H1 (cell line): ENCODE results near the gene PSAP. TPM values are rescaled to one million over a fixed set of nuclear protein-coding genes. Genes with fewer than 3 reads are reported as not detected.

Experiments used
- CTCF ChIA-PET: fragments of 300-600 bp; sonication (Branson Sonifier 250); formaldehyde crosslinking; loops from one replicate; lab custom pipeline; 2021; ENCODE audit not compliant: partially characterized antibody; lab: Charles Lee
- POLR2A ChIA-PET: fragments of 300-600 bp; sonication (Branson Sonifier 250); formaldehyde crosslinking; loops from one replicate; lab custom pipeline; 2021; ENCODE audit warnings: inconsistent platforms; ENCODE audit not compliant: partially characterized antibody; lab: Charles Lee
- DNase-seq, 2 experiments: peaks; one replicate each; pipeline versions ENCODE4 v3.0.0 to v3.0.0-alpha.2; 2010 to 2022; ENCODE audit warnings: low spot score in 2 of 2, low read depth in 1 of 2, mixed read lengths in 1 of 2
- FAIRE-seq: peaks from 2 replicates; lab custom pipeline; 2011; peaks lifted over from hg19 to GRCh38; lab: Jason Lieb, UNC
- H2AFZ ChIP-seq: 2 replicates; pipeline ENCODE4 v1.8.1; 2012; ENCODE audit warnings: low read length, inconsistent platforms
- H2AK5ac ChIP-seq: 2 replicates; pipeline ENCODE4 v1.6.1; 2013; ENCODE audit warnings: low read depth, low read length
- H2BK120ac ChIP-seq: replicated peaks from 2 replicates; pipeline ENCODE3; 2013; ENCODE audit warnings: low read depth, low read length, inconsistent platforms
- H2BK12ac ChIP-seq: 2 replicates; pipeline ENCODE4 v1.6.1; 2013; ENCODE audit warnings: low read depth, low read length
- H2BK15ac ChIP-seq: 2 replicates; pipeline ENCODE4 v1.6.1; 2013; ENCODE audit warnings: low read length
- H2BK20ac ChIP-seq: 2 replicates; pipeline ENCODE4 v1.6.1; 2013; ENCODE audit warnings: low read length
- H2BK5ac ChIP-seq: 2 replicates; pipeline ENCODE4 v1.6.1; 2013; ENCODE audit warnings: low read depth, low read length
- H3K14ac ChIP-seq: 2 replicates; pipeline ENCODE4 v1.6.1; 2013; ENCODE audit warnings: inconsistent platforms; ENCODE audit not compliant: insufficient read length
- H3K18ac ChIP-seq: 2 replicates; pipeline ENCODE4 v1.6.1; 2013; ENCODE audit warnings: low read length; ENCODE audit errors: extremely low read depth
- H3K23ac ChIP-seq: 2 replicates; pipeline ENCODE4 v1.6.1; 2013; ENCODE audit warnings: inconsistent platforms; ENCODE audit not compliant: insufficient read length
- H3K23me2 ChIP-seq: 2 replicates; pipeline ENCODE4 v1.6.1; 2013; ENCODE audit warnings: low read depth, low read length
- H3K27ac ChIP-seq: 2 replicates; pipeline ENCODE4 v1.6.1; 2011; ENCODE audit warnings: low read depth, low read length, inconsistent platforms
- H3K27me3 ChIP-seq, 4 experiments: replicated peaks in 1 of 4; 1 replicate in 1 of 4; 2 replicates in 3 of 4; pipeline versions ENCODE4 v1.6.1 to v1.8.1; 2011 to 2013; ENCODE audit warnings: low read length in 3 of 4, mild to moderate bottlenecking in 3 of 4, inconsistent platforms in 2 of 4, mixed read lengths in 2 of 4, moderate library complexity in 1 of 4; ENCODE audit not compliant: control insufficient read depth in 3 of 4, insufficient read depth in 3 of 4; ENCODE audit errors: extremely low read depth in 1 of 4
- H3K36me3 ChIP-seq, 4 experiments: 2 replicates each; pipeline versions ENCODE4 v1.6.1 to v1.8.1; 2011 to 2013; ENCODE audit warnings: mild to moderate bottlenecking in 4 of 4, low read length in 3 of 4, moderate library complexity in 2 of 4, control low read depth in 1 of 4, inconsistent platforms in 1 of 4; ENCODE audit not compliant: insufficient read depth in 4 of 4, control insufficient read depth in 2 of 4
- H3K4ac ChIP-seq: replicated peaks from 2 replicates; pipeline ENCODE3; 2013; ENCODE audit warnings: low read length, low read depth, mixed read lengths, inconsistent platforms; ENCODE audit not compliant: insufficient read length
- H3K4me1 ChIP-seq, 4 experiments: replicated peaks in 1 of 4; 1 replicate in 1 of 4; 2 replicates in 3 of 4; pipeline versions ENCODE4 v1.6.1 to v1.8.1; 2011 to 2013; ENCODE audit warnings: low read length in 3 of 4, inconsistent platforms in 2 of 4, mixed read lengths in 1 of 4; ENCODE audit not compliant: insufficient read depth in 4 of 4, control insufficient read depth in 3 of 4
- H3K4me2 ChIP-seq, 2 experiments: 2 replicates each; pipeline versions ENCODE4 v1.6.1 to v1.8.1; 2011 to 2013; ENCODE audit warnings: low read depth in 2 of 2, low read length in 2 of 2, control low read depth in 1 of 2, inconsistent platforms in 1 of 2, mild to moderate bottlenecking in 1 of 2; ENCODE audit not compliant: insufficient read depth in 1 of 2
- H3K4me3 ChIP-seq, 4 experiments: fragments of 200-600, 300-600 bp in 1 of 4; sonication (generic), shearing (Covaris generic), sonication (Bioruptor Twin) in 1 of 4; 2 replicates each; pipeline versions ENCODE4 v1.5.1 to v1.8.1; 2011 to 2016; ENCODE audit warnings: low read length in 4 of 4, low read depth in 3 of 4, control low read depth in 2 of 4, inconsistent platforms in 2 of 4, mild to moderate bottlenecking in 2 of 4, mixed read lengths in 1 of 4, moderate library complexity in 1 of 4; ENCODE audit not compliant: insufficient read depth in 2 of 4; ENCODE audit errors: extremely low read depth in 1 of 4
- H3K56ac ChIP-seq: replicated peaks from 2 replicates; pipeline ENCODE3; 2013; ENCODE audit warnings: low read depth, mild to moderate bottlenecking, mixed read lengths, low read length, inconsistent platforms; ENCODE audit not compliant: insufficient read length
- H3K79me1 ChIP-seq: 2 replicates; pipeline ENCODE4 v1.6.1; 2013; ENCODE audit warnings: low read depth, low read length, control low read depth
- H3K79me2 ChIP-seq, 2 experiments: 2 replicates each; pipeline versions ENCODE4 v1.6.1 to v1.8.1; 2012 to 2013; ENCODE audit warnings: low read length in 2 of 2, mild to moderate bottlenecking in 2 of 2, inconsistent platforms in 1 of 2; ENCODE audit not compliant: insufficient read depth in 2 of 2, control insufficient read depth in 1 of 2
- H3K9ac ChIP-seq, 4 experiments: replicated peaks in 1 of 4; 1 replicate in 1 of 4; 2 replicates in 3 of 4; pipeline versions ENCODE4 v1.6.1 to v1.8.1; 2011 to 2013; ENCODE audit warnings: low read depth in 3 of 4, low read length in 3 of 4, control low read depth in 2 of 4, mild to moderate bottlenecking in 2 of 4, moderate library complexity in 2 of 4, inconsistent platforms in 1 of 4; ENCODE audit errors: extremely low read depth in 1 of 4
- H3K9me3 ChIP-seq, 2 experiments: 2 replicates each; pipeline versions ENCODE4 v1.6.1 to v1.8.1; 2012 to 2013; ENCODE audit warnings: mild to moderate bottlenecking in 2 of 2, moderate library complexity in 2 of 2, control low read depth in 1 of 2, inconsistent platforms in 1 of 2, low read depth in 1 of 2, low read length in 1 of 2, mixed read lengths in 1 of 2; ENCODE audit not compliant: insufficient read depth in 2 of 2
- H4K20me1 ChIP-seq, 2 experiments: replicated peaks in 1 of 2; 2 replicates each; pipeline versions ENCODE3 to v1.8.1; 2011 to 2013; ENCODE audit warnings: inconsistent platforms in 2 of 2, low read length in 2 of 2, mild to moderate bottlenecking in 1 of 2; ENCODE audit not compliant: insufficient read depth in 2 of 2, control insufficient read depth in 1 of 2
- H4K5ac ChIP-seq: 2 replicates; pipeline ENCODE4 v1.6.1; 2013; ENCODE audit warnings: low read length, low read depth, mixed read lengths, inconsistent platforms; ENCODE audit not compliant: insufficient read length
- H4K8ac ChIP-seq: 2 replicates; pipeline ENCODE4 v1.8.0; 2013; ENCODE audit warnings: mild to moderate bottlenecking, moderate library complexity, low read length, inconsistent platforms; ENCODE audit not compliant: insufficient read depth; ENCODE audit errors: extremely low read depth
- H4K91ac ChIP-seq: replicated peaks from 2 replicates; pipeline ENCODE3; 2013; ENCODE audit warnings: low read length, mixed read lengths, inconsistent platforms; ENCODE audit not compliant: insufficient read length
- CTBP2 ChIP-seq: IDR thresholded peaks from 2 replicates; pipeline ENCODE4 v1.7.0; 2011; ENCODE audit warnings: borderline replicate concordance, mild to moderate bottlenecking, moderate library complexity, mixed read lengths, low read length; ENCODE audit not compliant: insufficient read depth, insufficient read length
- POLR2AphosphoS5 ChIP-seq: IDR thresholded peaks from 2 replicates; pipeline ENCODE4 v1.6.1; 2011; ENCODE audit warnings: low read depth, low read length
- TCF12 ChIP-seq: IDR thresholded peaks from 2 replicates; pipeline ENCODE4 v1.6.1; 2011; ENCODE audit warnings: low read depth, mild to moderate bottlenecking, low read length
- WGBS, 2 experiments: shearing (Covaris generic) in 1 of 2; methylation state at CpG; one replicate each; pipeline versions ENCODE4 v1.1.6 to v1.1.7; 2013 to 2015; ENCODE audit warnings: low lambda C conversion rate in 2 of 2, mixed read lengths in 2 of 2, inconsistent platforms in 1 of 2, low coverage in 1 of 2, missing lambda C conversion rate in 1 of 2; ENCODE audit not compliant: insufficient replicate concordance in 2 of 2, insufficient coverage in 1 of 2, insufficient read length in 1 of 2; ENCODE audit errors: extremely low coverage in 1 of 2, missing lambda C conversion rate in 1 of 2; 5-methylcytosine and 5-hydroxymethylcytosine counted together
- polyA plus RNA-seq, 7 experiments: library from polyadenylated mRNA; depleted of rRNA in 3 of 7; stranded (reverse) in 5 of 7; unstranded in 2 of 7; fragments of >200 nt in 5 of 7; fragments of 200-250 nt in 2 of 7; gene quantifications; 1 replicate in 5 of 7; 2 replicates in 1 of 7; 4 replicates in 1 of 7; pipeline versions ENCODE4 v1.2.1 to v1.2.3, GENCODE V29; 2011 to 2013; ENCODE audit warnings: missing spikeins in 2 of 7, mixed read lengths in 2 of 7
- total RNA-seq: library from RNA; stranded (reverse); fragmentation: NEBNext Ultra II Directional; extraction: Animal tissue kit (Norgen Biotek cat#: 25700); gene quantifications from 2 replicates; pipeline ENCODE4 v1.2.1, GENCODE V29; 2021

PSAP gene
- total and polyA plus RNA-seq, 2 of the 8 experiments (the other 6 are each of a cell fraction or from before 2014, with no cell fraction given): 386 to 504 TPM

DNA sequence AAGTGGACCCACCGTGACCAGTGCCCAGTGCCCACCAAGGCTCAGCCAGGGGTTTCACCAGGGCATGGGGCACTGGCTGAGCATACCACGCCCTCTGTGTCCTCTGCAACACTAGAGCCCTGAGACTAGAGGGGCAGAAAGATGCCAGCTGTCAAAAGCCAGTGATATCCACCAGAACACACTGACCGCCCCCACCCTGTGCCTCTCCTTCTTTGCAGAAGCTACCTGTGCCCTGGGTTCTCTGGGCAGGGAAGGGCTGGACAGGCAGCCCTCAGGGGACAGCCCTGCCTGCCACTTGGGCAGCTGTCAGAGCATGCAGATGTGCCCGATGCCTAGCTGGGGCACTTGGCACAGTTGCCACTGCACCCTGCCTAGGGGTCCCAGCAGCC, 78.2 kb downstream of the PSAP start:
- Histone ChIP-seq H3K27me3 (peaks cover 3 to 23% (median 16%) of the 10 kb centered on the region in 4 experiments; a peak in 6 of 7 replicates), H2BK20ac (no peak overlapping the region), H2BK15ac (no peak overlapping the region), H3K4me2 (peak overlapping the region; percentile 50 to 71), H3K79me1 (no peaks in the 10 kb centered on the region), H2AFZ (no peak overlapping the region), H3K36me3 (no peaks in the 10 kb centered on the region), H3K79me2 (no peaks in the 10 kb centered on the region), H2AK5ac (no peak overlapping the region), H3K18ac (no peak overlapping the region), H3K23ac (no peak overlapping the region), H3K9me3 (0 out of 4 replicates have a peak, but pooled peaks cover 0 to 6% of the 10 kb centered on the region in 2 experiments), H4K91ac (no peak overlapping the region), H2BK12ac (no peak overlapping the region), H3K4me1 (peaks cover 0 to 7% (median under 1%) of the 10 kb centered on the region in 4 experiments; a peak in 3 of 7 replicates), H4K5ac (no peak overlapping the region), H3K14ac (no peak overlapping the region), H4K20me1 (peaks cover 0 to 2% of the 10 kb centered on the region in 2 experiments), H3K4ac (no peak overlapping the region), H3K56ac (no peak overlapping the region), H3K4me3 (peak overlapping the region; percentile 34 to 66 (median 36); a peak in 6 of 8 replicates), H4K8ac (no peak overlapping the region; the same call in 1 of the 2 replicates), H2BK120ac (no peak overlapping the region), H3K27ac (no peak overlapping the region), H2BK5ac (no peak overlapping the region), H3K9ac (0 out of 7 replicates have a peak overlapping the region, but pooled peaks of 1 of the 4 experiments have one; percentile 8), H3K23me2 (no peaks in the 10 kb centered on the region; the same call in 1 of the 2 replicates)
- ChIA-PET POLR2A (interaction anchor here (0.7 to 1.5 kb wide), 3 partner anchors 42 to 480 kb away, joined by 3 to 4 read pairs (median 3); partner anchors contain the start of gene PSAP), CTCF (interaction anchor here (0.6 to 7.1 kb wide), 39 partner anchors 8 to 443 kb away, joined by 3 to 44 read pairs (median 4); partner anchors contain the start of genes ANAPC16 and ASCC1)
- WGBS, 2 experiments: 75% methylated on average over 4 of the region's 4 CpGs; no CpG with 5 or more reads in 1 of the 2 experiments
- no peak for FAIRE-seq
- TF ChIP-seq POLR2AphosphoS5: no peak
- TF ChIP-seq TCF12: no peak
- no peak for TF ChIP-seq CTBP2
- no peak for DNase-seq
